GM21390 (cell line): ENCODE data around the gene ZDHHC11.
"Not testable (repeated sequence)": the region's sequence is repeated elsewhere in the genome, so short reads cannot be mapped to it uniquely, and the experiment has no call there.

Experiments used
- ATAC-seq: cut with Tn5 transposase; IDR thresholded peaks from one replicate; pipeline ENCODE4 v1.9.1; 2021; ENCODE audit not compliant: unreplicated experiment

Gene ZDHHC11

GRCh38 chr5:750226-750625, 100.6 kb downstream of the ZDHHC11 start:
- ATAC-seq = not testable (repeated sequence)

GRCh38 chr5:749101-749670, 101.6 kb downstream of the ZDHHC11 start:
- ATAC-seq = no peak

- not testable (repeated sequence) for ATAC-seq
These were observed 102.5 kb downstream of the ZDHHC11 start for GRCh38 chr5:748011-748980.

- not testable (repeated sequence) for ATAC-seq
These were observed 103.4 kb downstream of the ZDHHC11 start for GRCh38 chr5:747303-747844.

- no peak for ATAC-seq
These were observed 104.5 kb downstream of the ZDHHC11 start for GRCh38 chr5:746258-746761.
